ENCODE results near the gene MST1R.
"Not testable (repeated sequence)": the region's sequence is repeated elsewhere in the genome, so short reads cannot be mapped to it uniquely, and the experiment has no call there.

Gene MST1R

GRCh38 chr3:49903451-49904424 is at the start of gene MST1R:
Gene MST1R, minus strand, starts transcription at chr3:49903873. Its CDS starts 264 bp downstream, at chr3:49903609.
- DNase-seq: no peak

GRCh38 chr3:49952924-49953323 is 49.3 kb upstream of the MST1R start:
- DNase-seq: no peak

GRCh38 chr3:49942651-49943050 is 39.0 kb upstream of the MST1R start:
- no peak for DNase-seq

- no peak for DNase-seq
Measured at GRCh38 chr3:49940667-49941249, 37.1 kb upstream of the MST1R start.

- DNase-seq: peak; percentile 91
Measured at GRCh38 chr3:49939858-49940666, 36.4 kb upstream of the MST1R start, which contains the start of gene RBM6. Gene RBM6, plus strand, starts transcription at chr3:49940150. Its CDS starts 22,492 bp downstream, at chr3:49962642.

GRCh38 chr3:49937090-49937489 is 33.4 kb upstream of the MST1R start:
- DNase-seq: no peak

- DNase-seq: not testable (repeated sequence)
Measured at GRCh38 chr3:49932281-49932680, 28.6 kb upstream of the MST1R start.

- no peak for DNase-seq
Measured at GRCh38 chr3:49930922-49931321, 27.2 kb upstream of the MST1R start.

- DNase-seq: no peak
Measured at GRCh38 chr3:49930168-49930690, 26.6 kb upstream of the MST1R start.

- peak; percentile 52 for DNase-seq
Measured at GRCh38 chr3:49929291-49930167, 25.9 kb upstream of the MST1R start, which contains the start of gene MON1A. Gene MON1A, minus strand, starts transcription at chr3:49929811. Its CDS starts 16,465 bp downstream, at chr3:49913346.

GRCh38 chr3:49928481-49929017 is 24.9 kb upstream of the MST1R start:
- DNase-seq: no peak

GRCh38 chr3:49927798-49928197 is 24.1 kb upstream of the MST1R start:
- no peak for DNase-seq

- no peak for DNase-seq
Measured at GRCh38 chr3:49926117-49926728, 22.6 kb upstream of the MST1R start.

- no peak for DNase-seq
Measured at GRCh38 chr3:49925485-49925884, 21.8 kb upstream of the MST1R start.

GRCh38 chr3:49924683-49925082 is 21.0 kb upstream of the MST1R start:
- DNase-seq: no peak

GRCh38 chr3:49917806-49918590 is 14.3 kb upstream of the MST1R start:
- not testable (repeated sequence) for DNase-seq

- no peak for DNase-seq
Measured at GRCh38 chr3:49916686-49917085, 13.0 kb upstream of the MST1R start.

GRCh38 chr3:49914906-49915305 is 11.2 kb upstream of the MST1R start:
- no peak for DNase-seq

GRCh38 chr3:49912881-49913281 is 9.2 kb upstream of the MST1R start:
- DNase-seq: peak; percentile 57

GRCh38 chr3:49911611-49912010 is 7.9 kb upstream of the MST1R start:
- DNase-seq: no peak

Data from NCI-H446 treated with DMSO at 0.1 percent for 48 hours (cell line).